ENCODE measurements around the gene TMEM127. TPM values are rescaled to one million over a fixed set of nuclear protein-coding genes. Genes with fewer than 3 reads are reported as not detected.
A peak's percentile ranks its signal among the peaks of the same experiment; 100 is the strongest.

Gene TMEM127
- polyA plus RNA-seq, 2 donors = 25.8 to 29.3 TPM

- 79 to 85% methylated on average over 8 of the region's 8 CpGs for WGBS, 2 donors
- no peak overlapping the region for H3K4me3 ChIP-seq (ENCODE audit: low read depth in 1 of 2, low read length in 2 of 2)
- H3K27ac ChIP-seq (ENCODE audit: low read depth in 2 of 2, low read length in 1 of 2) = peak overlapping the region in 1 of 2 donors; percentile 57
- H3K9me3 ChIP-seq (ENCODE audit: control insufficient read depth in 2 of 2, insufficient read depth in 1 of 2, low read depth in 1 of 2, low read length in 1 of 2) = no peaks in the 10 kb centered on the region
- peaks cover 0 to 3% of the 10 kb centered on the region in 2 donors for H3K4me1 ChIP-seq (ENCODE audit: control insufficient read depth in 2 of 2, insufficient read depth in 2 of 2, low read length in 1 of 2)
- H3K36me3 ChIP-seq (ENCODE audit: control insufficient read depth in 2 of 2, insufficient read depth in 2 of 2, low read length in 1 of 2) = no peaks in the 10 kb centered on the region
- H3K27me3 ChIP-seq (ENCODE audit: control insufficient read depth in 1 of 2, insufficient read depth in 2 of 2, low read length in 2 of 2) = no peaks in the 10 kb centered on the region
These were observed 20.0 kb downstream of the TMEM127 start for GRCh38 chr2:96245609-96246390.

DNA sequence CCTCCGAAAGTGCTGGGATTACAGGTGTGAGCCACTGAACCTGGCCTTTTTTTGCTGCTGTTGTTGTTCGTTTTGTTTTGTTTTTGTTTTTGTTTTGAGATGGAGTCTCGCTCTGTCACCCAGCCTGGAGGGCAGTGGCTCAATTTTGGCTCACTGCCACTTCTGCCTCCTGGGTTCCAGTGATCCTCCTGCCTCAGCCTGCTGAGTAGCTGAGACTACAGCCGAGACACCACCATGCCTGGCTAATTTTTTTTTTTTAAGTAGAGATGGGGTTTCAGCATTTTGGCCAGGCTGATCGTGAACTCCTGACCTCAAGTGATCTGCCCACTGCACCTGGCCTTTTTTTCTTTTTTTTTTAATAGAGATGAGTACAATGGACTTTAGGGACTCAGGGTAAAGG is 22.0 kb downstream of the TMEM127 start:
- no peaks in the 10 kb centered on the region for H3K9me3 ChIP-seq (ENCODE audit: control insufficient read depth in 2 of 2, insufficient read depth in 1 of 2, low read depth in 1 of 2, low read length in 1 of 2)
- H3K4me3 ChIP-seq (ENCODE audit: low read depth in 1 of 2, low read length in 2 of 2) = no peak overlapping the region
- 93 to 94% methylated on average over 5 of the region's 5 CpGs for WGBS, 2 donors
- no peak overlapping the region for H3K27ac ChIP-seq (ENCODE audit: low read depth in 2 of 2, low read length in 1 of 2)
- H3K27me3 ChIP-seq (ENCODE audit: control insufficient read depth in 1 of 2, insufficient read depth in 2 of 2, low read length in 2 of 2) = no peaks in the 10 kb centered on the region
- peaks cover 0 to 7% of the 10 kb centered on the region in 2 donors for H3K36me3 ChIP-seq (ENCODE audit: control insufficient read depth in 2 of 2, insufficient read depth in 2 of 2, low read length in 1 of 2)
- H3K4me1 ChIP-seq (ENCODE audit: control insufficient read depth in 2 of 2, insufficient read depth in 2 of 2, low read length in 1 of 2) = peaks cover 3 to 4% of the 10 kb centered on the region in 2 donors

GRCh38 chr2:96241900-96242611 is 23.7 kb downstream of the TMEM127 start:
- H3K27me3 ChIP-seq (ENCODE audit: control insufficient read depth in 1 of 2, insufficient read depth in 2 of 2, low read length in 2 of 2) = no peaks in the 10 kb centered on the region
- H3K4me3 ChIP-seq (ENCODE audit: low read depth in 1 of 2, low read length in 2 of 2) = no peak overlapping the region
- no peaks in the 10 kb centered on the region for H3K9me3 ChIP-seq (ENCODE audit: control insufficient read depth in 2 of 2, insufficient read depth in 1 of 2, low read depth in 1 of 2, low read length in 1 of 2)
- peaks cover 3 to 4% of the 10 kb centered on the region in 2 donors for H3K4me1 ChIP-seq (ENCODE audit: control insufficient read depth in 2 of 2, insufficient read depth in 2 of 2, low read length in 1 of 2)
- H3K27ac ChIP-seq (ENCODE audit: low read depth in 2 of 2, low read length in 1 of 2) = peak overlapping the region; percentile 84
- peaks cover 0 to 7% of the 10 kb centered on the region in 2 donors for H3K36me3 ChIP-seq (ENCODE audit: control insufficient read depth in 2 of 2, insufficient read depth in 2 of 2, low read length in 1 of 2)
- WGBS, 2 donors = 66 to 70% methylated on average over 5 of the region's 5 CpGs

GRCh38 chr2:96241227-96241626 is 24.6 kb downstream of the TMEM127 start:
- Histone ChIP-seq H3K4me3 (ENCODE audit: low read depth in 1 of 2, low read length in 2 of 2) (no peak overlapping the region), H3K27ac (ENCODE audit: low read depth in 2 of 2, low read length in 1 of 2) (no peak overlapping the region), H3K4me1 (ENCODE audit: control insufficient read depth in 2 of 2, insufficient read depth in 2 of 2, low read length in 1 of 2) (peaks cover 0 to 4% of the 10 kb centered on the region in 2 donors), H3K36me3 (ENCODE audit: control insufficient read depth in 2 of 2, insufficient read depth in 2 of 2, low read length in 1 of 2) (peaks cover 0 to 7% of the 10 kb centered on the region in 2 donors), H3K27me3 (ENCODE audit: control insufficient read depth in 1 of 2, insufficient read depth in 2 of 2, low read length in 2 of 2) (no peaks in the 10 kb centered on the region), H3K9me3 (ENCODE audit: control insufficient read depth in 2 of 2, insufficient read depth in 1 of 2, low read depth in 1 of 2, low read length in 1 of 2) (no peaks in the 10 kb centered on the region)
- 76 to 77% methylated on average over 2 of the region's 2 CpGs for WGBS, 2 donors

DNA sequence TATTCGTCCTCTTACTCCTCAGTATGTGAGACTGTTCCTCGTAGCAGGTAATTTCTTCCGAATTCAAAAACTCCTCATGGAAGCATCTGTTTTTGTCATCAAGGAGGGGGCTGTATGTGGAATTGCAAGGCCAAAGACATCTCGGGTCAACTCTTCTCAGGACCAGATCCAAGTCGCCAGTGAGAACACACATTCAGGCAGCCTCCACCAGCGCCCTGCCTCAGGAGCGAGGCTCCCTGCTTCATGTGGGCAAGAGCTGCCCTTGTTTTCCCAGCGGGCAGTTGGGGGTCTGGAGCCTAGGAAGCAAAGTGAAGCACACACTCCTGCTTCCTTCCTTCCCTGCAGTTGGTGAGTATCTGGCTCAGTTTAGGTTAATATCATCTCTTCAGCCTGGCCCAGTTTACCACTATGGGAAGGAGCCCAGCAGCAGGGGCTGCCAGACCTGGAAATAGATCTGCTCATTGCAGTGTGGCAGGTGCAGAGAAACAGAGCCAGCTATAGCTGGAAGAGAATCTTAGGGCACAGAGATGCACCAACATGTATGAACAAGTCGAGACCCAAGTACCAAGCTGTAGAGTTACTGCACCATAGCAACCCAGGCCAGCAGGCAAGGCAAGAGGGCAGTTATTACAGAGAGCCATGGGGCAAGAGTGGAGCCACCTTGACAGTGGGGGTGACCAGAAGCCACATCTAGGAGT is 25.3 kb downstream of the TMEM127 start:
- 87 to 91% methylated on average over 9 of the region's 9 CpGs for WGBS, 2 donors
- Histone ChIP-seq H3K9me3 (ENCODE audit: control insufficient read depth in 2 of 2, insufficient read depth in 1 of 2, low read depth in 1 of 2, low read length in 1 of 2) (no peaks in the 10 kb centered on the region), H3K27ac (ENCODE audit: low read depth in 2 of 2, low read length in 1 of 2) (no peak overlapping the region), H3K27me3 (ENCODE audit: control insufficient read depth in 1 of 2, insufficient read depth in 2 of 2, low read length in 2 of 2) (no peaks in the 10 kb centered on the region), H3K36me3 (ENCODE audit: control insufficient read depth in 2 of 2, insufficient read depth in 2 of 2, low read length in 1 of 2) (peaks cover 0 to 7% of the 10 kb centered on the region in 2 donors), H3K4me1 (ENCODE audit: control insufficient read depth in 2 of 2, insufficient read depth in 2 of 2, low read length in 1 of 2) (peaks cover 0 to 4% of the 10 kb centered on the region in 2 donors), H3K4me3 (ENCODE audit: low read depth in 1 of 2, low read length in 2 of 2) (no peak overlapping the region)

GRCh38 chr2:96239745-96240264 is 26.0 kb downstream of the TMEM127 start:
- Histone ChIP-seq H3K27ac (ENCODE audit: low read depth in 2 of 2, low read length in 1 of 2) (no peak overlapping the region), H3K4me1 (ENCODE audit: control insufficient read depth in 2 of 2, insufficient read depth in 2 of 2, low read length in 1 of 2) (peaks cover 0 to 4% of the 10 kb centered on the region in 2 donors), H3K36me3 (ENCODE audit: control insufficient read depth in 2 of 2, insufficient read depth in 2 of 2, low read length in 1 of 2) (peaks cover 0 to 7% of the 10 kb centered on the region in 2 donors), H3K4me3 (ENCODE audit: low read depth in 1 of 2, low read length in 2 of 2) (no peak overlapping the region), H3K9me3 (ENCODE audit: control insufficient read depth in 2 of 2, insufficient read depth in 1 of 2, low read depth in 1 of 2, low read length in 1 of 2) (no peaks in the 10 kb centered on the region), H3K27me3 (ENCODE audit: control insufficient read depth in 1 of 2, insufficient read depth in 2 of 2, low read length in 2 of 2) (no peaks in the 10 kb centered on the region)
- WGBS, 2 donors = 93% methylated on average over 9 of the region's 9 CpGs

DNA sequence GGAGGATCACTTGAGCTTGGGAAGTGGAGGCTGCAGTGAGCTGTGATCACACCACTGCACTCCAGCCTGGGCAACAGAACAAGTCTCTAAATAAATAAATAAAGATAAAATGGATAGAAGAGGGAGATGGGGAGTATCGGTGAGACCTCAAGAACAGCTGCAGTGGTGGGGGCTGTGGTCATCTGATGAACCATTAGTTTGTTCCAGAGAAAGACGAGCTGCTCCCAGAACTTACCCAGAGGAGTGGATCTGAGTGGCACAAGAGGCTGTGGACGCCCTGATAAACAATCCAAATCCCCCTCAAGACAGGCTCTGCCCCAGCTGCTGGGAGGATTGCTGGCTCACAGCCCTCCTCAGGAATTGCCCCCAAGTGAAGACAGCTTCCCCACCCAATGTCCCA is 26.7 kb downstream of the TMEM127 start:
- H3K9me3 ChIP-seq (ENCODE audit: control insufficient read depth in 2 of 2, insufficient read depth in 1 of 2, low read depth in 1 of 2, low read length in 1 of 2) = no peaks in the 10 kb centered on the region
- no peaks in the 10 kb centered on the region for H3K27me3 ChIP-seq (ENCODE audit: control insufficient read depth in 1 of 2, insufficient read depth in 2 of 2, low read length in 2 of 2)
- 83 to 91% methylated on average over 3 of the region's 3 CpGs for WGBS, 2 donors
- no peak overlapping the region for H3K4me3 ChIP-seq (ENCODE audit: low read depth in 1 of 2, low read length in 2 of 2)
- peaks cover 0 to 7% of the 10 kb centered on the region in 2 donors for H3K36me3 ChIP-seq (ENCODE audit: control insufficient read depth in 2 of 2, insufficient read depth in 2 of 2, low read length in 1 of 2)
- H3K4me1 ChIP-seq (ENCODE audit: control insufficient read depth in 2 of 2, insufficient read depth in 2 of 2, low read length in 1 of 2) = peaks cover 0 to 4% of the 10 kb centered on the region in 2 donors
- H3K27ac ChIP-seq (ENCODE audit: low read depth in 2 of 2, low read length in 1 of 2) = no peak overlapping the region

DNA sequence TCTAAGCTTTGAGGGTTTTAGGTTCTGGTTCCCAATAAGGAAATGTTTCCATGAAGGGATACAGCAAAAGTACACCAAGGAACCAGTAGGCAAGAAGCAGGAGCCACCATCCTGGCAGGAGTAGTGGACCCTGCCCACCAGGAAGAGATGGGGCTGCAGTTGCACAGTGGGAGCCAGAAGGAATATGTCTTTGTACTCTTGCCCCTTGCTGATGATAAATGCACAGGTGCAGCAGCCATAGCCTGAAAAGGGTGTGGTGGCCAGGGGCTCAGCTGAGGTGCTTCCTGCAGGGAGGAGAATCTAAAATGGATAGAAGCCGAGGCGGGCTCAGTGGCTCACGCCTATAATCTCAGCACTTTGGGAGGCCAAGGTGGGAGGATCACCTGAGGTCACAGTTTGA is 27.5 kb downstream of the TMEM127 start:
- H3K4me1 ChIP-seq (ENCODE audit: control insufficient read depth in 2 of 2, insufficient read depth in 2 of 2, low read length in 1 of 2) = peaks cover 0 to 4% of the 10 kb centered on the region in 2 donors
- no peaks in the 10 kb centered on the region for H3K27me3 ChIP-seq (ENCODE audit: control insufficient read depth in 1 of 2, insufficient read depth in 2 of 2, low read length in 2 of 2)
- H3K27ac ChIP-seq (ENCODE audit: low read depth in 2 of 2, low read length in 1 of 2) = no peak overlapping the region
- no peaks in the 10 kb centered on the region for H3K9me3 ChIP-seq (ENCODE audit: control insufficient read depth in 2 of 2, insufficient read depth in 1 of 2, low read depth in 1 of 2, low read length in 1 of 2)
- H3K36me3 ChIP-seq (ENCODE audit: control insufficient read depth in 2 of 2, insufficient read depth in 2 of 2, low read length in 1 of 2) = peaks cover 0 to 7% of the 10 kb centered on the region in 2 donors
- WGBS, 2 donors = 90 to 91% methylated on average over 3 of the region's 3 CpGs
- no peak overlapping the region for H3K4me3 ChIP-seq (ENCODE audit: low read depth in 1 of 2, low read length in 2 of 2)

- Histone ChIP-seq H3K9me3 (ENCODE audit: control insufficient read depth in 2 of 2, insufficient read depth in 1 of 2, low read depth in 1 of 2, low read length in 1 of 2) (no peaks in the 10 kb centered on the region), H3K27ac (ENCODE audit: low read depth in 2 of 2, low read length in 1 of 2) (no peak overlapping the region), H3K4me3 (ENCODE audit: low read depth in 1 of 2, low read length in 2 of 2) (no peak overlapping the region), H3K36me3 (ENCODE audit: control insufficient read depth in 2 of 2, insufficient read depth in 2 of 2, low read length in 1 of 2) (peaks cover 0 to 9% of the 10 kb centered on the region in 2 donors), H3K4me1 (ENCODE audit: control insufficient read depth in 2 of 2, insufficient read depth in 2 of 2, low read length in 1 of 2) (peaks cover 0 to 4% of the 10 kb centered on the region in 2 donors), H3K27me3 (ENCODE audit: control insufficient read depth in 1 of 2, insufficient read depth in 2 of 2, low read length in 2 of 2) (no peaks in the 10 kb centered on the region)
- 98 to 100% methylated on average over 1 of the region's 1 CpG for WGBS, 2 donors
These were observed 28.9 kb downstream of the TMEM127 start for GRCh38 chr2:96236882-96237281.

Data from esophagus (tissue), 2 donors.